WERI-Rb-1 (cell line): ENCODE data around the gene ARID1A.
"Not testable (repeated sequence)": the region's sequence is repeated elsewhere in the genome, so short reads cannot be mapped to it uniquely, and the experiment has no call there.

ENCODE experiments used
- DNase-seq: peaks from one replicate; pipeline ENCODE4 v3.0.0-alpha.2; 2020
- H3K27ac ChIP-seq: fragments of 250-450 bp; sonication (Bioruptor Pico); 2 replicates; pipeline ENCODE4 v1.5.1; 2020; ENCODE audit warnings: mild to moderate bottlenecking, moderate library complexity
- H3K27me3 ChIP-seq: fragments of 250-450 bp; sonication (Bioruptor Pico); 2 replicates; pipeline ENCODE4 v1.5.1; 2021; ENCODE audit warnings: mild to moderate bottlenecking, low read depth, moderate library complexity; ENCODE audit not compliant: insufficient read depth, severe bottlenecking
- H3K36me3 ChIP-seq: fragments of 250-450 bp; sonication (Bioruptor Pico); 2 replicates; pipeline ENCODE4 v1.5.1; 2020; ENCODE audit warnings: mild to moderate bottlenecking, moderate library complexity
- H3K4me3 ChIP-seq: 2 replicates; pipeline ENCODE4 v1.5.1; 2011; ENCODE audit warnings: low read depth, mild to moderate bottlenecking, control low read depth, low read length
- H3K9me3 ChIP-seq: fragments of 250-450 bp; sonication (Bioruptor Pico); 2 replicates; pipeline ENCODE4 v1.5.1; 2021; ENCODE audit warnings: mild to moderate bottlenecking, moderate library complexity; ENCODE audit not compliant: severe bottlenecking
- CTCF ChIP-seq: IDR thresholded peaks from 2 replicates; pipeline ENCODE4 v1.5.1; 2011; ENCODE audit warnings: low read depth, mild to moderate bottlenecking, control low read depth, inconsistent platforms, low read length

The ARID1A gene

GRCh38 chr1:26701995-26702679 is 6.3 kb downstream of the ARID1A start:
- peaks cover 51% of the 10 kb centered on the region for H3K36me3 ChIP-seq
- H3K27ac ChIP-seq = no peak overlapping the region
- no peaks in the 10 kb centered on the region for H3K27me3 ChIP-seq
- TF ChIP-seq CTCF = no peak
- no peak for DNase-seq
- no peaks in the 10 kb centered on the region for H3K9me3 ChIP-seq
- no peak overlapping the region for H3K4me3 ChIP-seq

- no peak for DNase-seq
- H3K27me3 ChIP-seq = no peaks in the 10 kb centered on the region
- H3K4me3 ChIP-seq = no peak overlapping the region
- no peak overlapping the region for H3K27ac ChIP-seq
- H3K9me3 ChIP-seq = no peaks in the 10 kb centered on the region
- peaks cover 54% of the 10 kb centered on the region for H3K36me3 ChIP-seq
- no peak for TF ChIP-seq CTCF
These were observed 6.8 kb downstream of the ARID1A start for GRCh38 chr1:26702680-26703038.

- H3K36me3 ChIP-seq = peaks cover 53% of the 10 kb centered on the region
- no peak for TF ChIP-seq CTCF
These were observed 7.7 kb downstream of the ARID1A start for GRCh38 chr1:26703478-26703877.

GRCh38 chr1:26704629-26705028 is 8.8 kb downstream of the ARID1A start:
- H3K27ac ChIP-seq = no peak overlapping the region

More at GRCh38 chr1:26703478-26703877, 7.7 kb downstream of the ARID1A start:
- no peaks in the 10 kb centered on the region for H3K9me3 ChIP-seq
- DNase-seq = no peak
- no peak overlapping the region for H3K27ac ChIP-seq
- no peaks in the 10 kb centered on the region for H3K27me3 ChIP-seq
- no peak overlapping the region for H3K4me3 ChIP-seq

GRCh38 chr1:26705227-26705626 is 9.4 kb downstream of the ARID1A start:
- H3K36me3 ChIP-seq = peaks cover 47% of the 10 kb centered on the region

More at GRCh38 chr1:26704629-26705028, 8.8 kb downstream of the ARID1A start:
- TF ChIP-seq CTCF = no peak
- Histone ChIP-seq H3K27me3 (no peaks in the 10 kb centered on the region), H3K9me3 (no peaks in the 10 kb centered on the region), H3K4me3 (no peak overlapping the region), H3K36me3 (peaks cover 52% of the 10 kb centered on the region)
- DNase-seq = no peak

GRCh38 chr1:26705788-26706311 is 10.0 kb downstream of the ARID1A start:
- Histone ChIP-seq H3K27ac (no peak overlapping the region), H3K9me3 (no peaks in the 10 kb centered on the region), H3K4me3 (no peak overlapping the region), H3K36me3 (peaks cover 47% of the 10 kb centered on the region), H3K27me3 (no peaks in the 10 kb centered on the region)
- DNase-seq = no peak
- no peak for TF ChIP-seq CTCF

More at GRCh38 chr1:26705227-26705626, 9.4 kb downstream of the ARID1A start:
- H3K27ac ChIP-seq, H3K27me3 ChIP-seq, DNase-seq, H3K9me3 ChIP-seq, H3K4me3 ChIP-seq: not testable (repeated sequence)
